H9 (cell line): ENCODE measurements around the gene MAL. TPM values are rescaled to one million over a fixed set of nuclear protein-coding genes. Genes with fewer than 3 reads are reported as not detected.

Experiments
- DNase-seq: peaks from one replicate; pipeline ENCODE4 v3.0.0-alpha.2; 2017
- H2AFZ ChIP-seq: one replicate; pipeline ENCODE4 v1.6.1; 2013; ENCODE audit warnings: mild to moderate bottlenecking, low read length, control low read depth, moderate library complexity
- H2AK5ac ChIP-seq: 2 replicates; pipeline ENCODE4 v1.6.1; 2013; ENCODE audit warnings: low read length, control low read depth, mixed read lengths; ENCODE audit not compliant: insufficient read length
- H2BK120ac ChIP-seq: one replicate; pipeline ENCODE4 v1.6.1; 2013; ENCODE audit warnings: low read depth, mild to moderate bottlenecking, low read length, control low read depth, inconsistent platforms; ENCODE audit not compliant: poor library complexity, severe bottlenecking
- H2BK12ac ChIP-seq: 2 replicates; pipeline ENCODE4 v1.6.1; 2013; ENCODE audit warnings: low read length, control low read depth, mixed read lengths, low read depth; ENCODE audit not compliant: insufficient read length
- H2BK15ac ChIP-seq: 2 replicates; pipeline ENCODE4 v1.6.1; 2013; ENCODE audit warnings: low read depth, low read length, control low read depth
- H2BK20ac ChIP-seq: one replicate; pipeline ENCODE4 v1.6.1; 2013; ENCODE audit warnings: low read depth, mild to moderate bottlenecking, low read length, control low read depth, inconsistent platforms; ENCODE audit not compliant: poor library complexity, severe bottlenecking
- H2BK5ac ChIP-seq: 2 replicates; pipeline ENCODE4 v1.6.1; 2013; ENCODE audit warnings: low read length, control low read depth, mixed read lengths; ENCODE audit not compliant: insufficient read length
- H3K14ac ChIP-seq: 2 replicates; pipeline ENCODE4 v1.6.1; 2013; ENCODE audit warnings: low read length, control low read depth; ENCODE audit not compliant: insufficient read depth
- H3K18ac ChIP-seq: 2 replicates; pipeline ENCODE4 v1.6.1; 2013; ENCODE audit warnings: low read depth, mild to moderate bottlenecking, mixed read lengths, low read length, control low read depth; ENCODE audit not compliant: insufficient read length
- H3K23ac ChIP-seq: 2 replicates; pipeline ENCODE4 v1.6.1; 2013; ENCODE audit warnings: low read length, control low read depth, mixed read lengths, low read depth; ENCODE audit not compliant: insufficient read length
- H3K23me2 ChIP-seq: 2 replicates; pipeline ENCODE4 v1.6.1; 2013; ENCODE audit warnings: low read depth, mild to moderate bottlenecking, mixed read lengths, low read length, control low read depth; ENCODE audit not compliant: insufficient read length, poor library complexity, severe bottlenecking
- H3K27ac ChIP-seq: 2 replicates; pipeline ENCODE4 v1.5.1; 2013; ENCODE audit warnings: low read length, control low read depth, mixed read lengths, low read depth; ENCODE audit not compliant: insufficient read length
- H3K27me3 ChIP-seq: 2 replicates; pipeline ENCODE4 v1.6.1; 2013; ENCODE audit warnings: low read length, control low read depth, inconsistent platforms; ENCODE audit not compliant: insufficient read depth
- H3K4ac ChIP-seq: 2 replicates; pipeline ENCODE4 v1.6.1; 2013; ENCODE audit warnings: low read depth, mild to moderate bottlenecking, control low read depth, inconsistent platforms, low read length, moderate library complexity
- H3K4me1 ChIP-seq: 2 replicates; pipeline ENCODE4 v1.6.1; 2013; ENCODE audit warnings: low read length, control low read depth, inconsistent platforms; ENCODE audit not compliant: insufficient read depth
- H3K4me2 ChIP-seq: 2 replicates; pipeline ENCODE4 v1.6.1; 2013; ENCODE audit warnings: low read length, control low read depth, mixed read lengths; ENCODE audit not compliant: insufficient read length, insufficient read depth
- H3K56ac ChIP-seq: 2 replicates; pipeline ENCODE4 v1.6.1; 2013; ENCODE audit warnings: low read depth, mild to moderate bottlenecking, mixed read lengths, low read length, control low read depth; ENCODE audit not compliant: insufficient read length
- H3K79me1 ChIP-seq: 2 replicates; pipeline ENCODE4 v1.6.1; 2013; ENCODE audit warnings: low read depth, mild to moderate bottlenecking, moderate library complexity, low read length, control low read depth, inconsistent platforms; ENCODE audit not compliant: insufficient read depth, poor library complexity, severe bottlenecking
- H3K79me2 ChIP-seq: 2 replicates; pipeline ENCODE4 v1.6.1; 2013; ENCODE audit warnings: low read length, control low read depth, inconsistent platforms; ENCODE audit not compliant: insufficient read depth
- H3K9ac ChIP-seq: 2 replicates; pipeline ENCODE4 v1.6.1; 2013; ENCODE audit warnings: low read length, control low read depth, mixed read lengths; ENCODE audit not compliant: insufficient read length; ENCODE audit errors: extremely low read depth
- H3K9me3 ChIP-seq: one replicate; pipeline ENCODE4 v1.6.1; 2013; ENCODE audit warnings: low read depth, low read length, inconsistent platforms; ENCODE audit not compliant: control insufficient read depth
- H3T11ph ChIP-seq: one replicate; pipeline ENCODE4 v1.6.1; 2013; ENCODE audit warnings: mild to moderate bottlenecking, low read length, control low read depth, inconsistent platforms
- H4K20me1 ChIP-seq: one replicate; pipeline ENCODE4 v1.6.1; 2013; ENCODE audit not compliant: control insufficient read depth, insufficient read length, insufficient read depth
- H4K5ac ChIP-seq: 2 replicates; pipeline ENCODE4 v1.6.1; 2013; ENCODE audit warnings: low read depth, mild to moderate bottlenecking, mixed read lengths, low read length, control low read depth; ENCODE audit not compliant: insufficient read length
- H4K8ac ChIP-seq: replicated peaks from 2 replicates; pipeline ENCODE4 v1.6.1; 2013; ENCODE audit warnings: low read length, control low read depth, mixed read lengths, low read depth; ENCODE audit not compliant: insufficient read length
- H4K91ac ChIP-seq: 2 replicates; pipeline ENCODE4 v1.6.1; 2013; ENCODE audit warnings: low read depth, mild to moderate bottlenecking, moderate library complexity, mixed read lengths, low read length, control low read depth; ENCODE audit not compliant: insufficient read length
- H3K27ac Mint-ChIP-seq, 3 experiments: 2 replicates in 2 of 3; 3 replicates in 1 of 3; pipeline ENCODE4 v1.8.0; 2020 to 2021; ENCODE audit warnings: mixed read lengths in 3 of 3, mild to moderate bottlenecking in 1 of 3, moderate library complexity in 1 of 3
- H3K27me3 Mint-ChIP-seq: 2 replicates; pipeline ENCODE4 v1.8.0; 2021; ENCODE audit warnings: low read depth, mild to moderate bottlenecking, moderate library complexity, mixed read lengths
- H3K36me3 Mint-ChIP-seq, 3 experiments: 2 replicates in 2 of 3; 3 replicates in 1 of 3; pipeline ENCODE4 v1.8.0; 2020 to 2021; ENCODE audit warnings: low read depth in 3 of 3, mixed read lengths in 3 of 3; ENCODE audit not compliant: insufficient read depth in 1 of 3
- H3K4me1 Mint-ChIP-seq, 2 experiments: 2 replicates each; pipeline ENCODE4 v1.8.0; 2020; ENCODE audit warnings: mixed read lengths in 2 of 2
- H3K4me3 Mint-ChIP-seq, 2 experiments: 2 replicates in 1 of 2; 3 replicates in 1 of 2; pipeline ENCODE4 v1.8.0; 2020 to 2021; ENCODE audit warnings: mild to moderate bottlenecking in 2 of 2, mixed read lengths in 2 of 2, moderate library complexity in 1 of 2
- H3K9me3 Mint-ChIP-seq, 2 experiments: 2 replicates in 1 of 2; 3 replicates in 1 of 2; pipeline ENCODE4 v1.8.0; 2020; ENCODE audit warnings: mild to moderate bottlenecking in 2 of 2, mixed read lengths in 2 of 2, moderate library complexity in 1 of 2
- CTCF ChIP-seq: fragments of 200-600 bp; sonication (generic); conservative IDR thresholded peaks from 3 replicates; pipeline ENCODE4 v1.8.0; 2021; ENCODE audit warnings: antibody characterized with exemption, mild to moderate bottlenecking
- WGBS: extraction: QIAGEN DNeasy Blood & Tissue Kit; methylation state at CpG from one replicate; pipeline ENCODE4 v1.1.7; 2013; ENCODE audit warnings: missing lambda C conversion rate, low lambda C conversion rate, mixed read lengths; ENCODE audit not compliant: insufficient read length; ENCODE audit errors: extremely low coverage; 5-methylcytosine and 5-hydroxymethylcytosine counted together
- total RNA-seq: library from RNA; stranded (reverse); gene quantifications from 2 replicates; pipeline ENCODE4 v1.2.1, GENCODE V29; 2021

MAL gene
- total RNA-seq, 1 experiment from 2014 or later, result not detected

- no peak for TF ChIP-seq CTCF
- peaks cover 4% of the 10 kb centered on the region; the same call in 1 of the 2 replicates for H3K4me1 ChIP-seq
- no peaks in the 10 kb centered on the region for H3K9me3 ChIP-seq
- no peak overlapping the region for H3K27ac Mint-ChIP-seq
- no peak overlapping the region; the same call in 1 of the 2 replicates for H3K14ac ChIP-seq
- H3K4me3 Mint-ChIP-seq, result no peak overlapping the region
- no peak overlapping the region for H3K18ac ChIP-seq
- no peak overlapping the region for H2BK12ac ChIP-seq
- H2AK5ac ChIP-seq, result no peak overlapping the region
- no peak overlapping the region for H2BK15ac ChIP-seq
- no peak overlapping the region for H4K5ac ChIP-seq
- no peak overlapping the region for H4K91ac ChIP-seq
- DNase-seq, result no peak
- no peaks in the 10 kb centered on the region for H3K79me1 ChIP-seq
- H3K23me2 ChIP-seq, result peaks cover 8% of the 10 kb centered on the region
- H3K9ac ChIP-seq, result no peak overlapping the region
- no peak overlapping the region for H2BK120ac ChIP-seq
- peaks cover 32% of the 10 kb centered on the region; the same call in 1 of the 2 replicates for H3K27me3 ChIP-seq
- H3K9me3 Mint-ChIP-seq, result no peaks in the 10 kb centered on the region
- no peaks in the 10 kb centered on the region; a peak in 1 of 7 replicates for H3K36me3 Mint-ChIP-seq
- no peak overlapping the region for H2BK5ac ChIP-seq
- H3K23ac ChIP-seq, result no peak overlapping the region
- H3K27me3 Mint-ChIP-seq, result peaks cover 73% of the 10 kb centered on the region
- no peaks in the 10 kb centered on the region for H4K20me1 ChIP-seq
- no peak overlapping the region for H2BK20ac ChIP-seq
- no peak overlapping the region for H3K4me2 ChIP-seq
- no peak overlapping the region for H3K4ac ChIP-seq
- H3K4me1 Mint-ChIP-seq, result peaks cover 38 to 49% of the 10 kb centered on the region in 2 experiments
- no peaks in the 10 kb centered on the region for H3K79me2 ChIP-seq
- H3K27ac ChIP-seq, result no peak overlapping the region
- no peak overlapping the region for H3K56ac ChIP-seq
- H2AFZ ChIP-seq, result no peak overlapping the region
- no CpG with 5 or more reads among the region's 4 CpGs for WGBS
- H4K8ac ChIP-seq, result no peak overlapping the region
- H3T11ph ChIP-seq, result no peak overlapping the region
Measured at GRCh38 chr2:95021847-95022246, 3.7 kb upstream of the MAL start.
